Measurements from ENCODE around the gene DEAF1. TPM values are rescaled to one million over a fixed set of nuclear protein-coding genes. Genes with fewer than 3 reads are reported as not detected.

Gene DEAF1
- total RNA-seq, 6 donors from 2014 or later: 23.9 to 87.3 (median 35.6) TPM

- WGBS, 2 donors: 45 to 50% methylated on average over 37 to 48 of the region's 55 CpGs
- DNase-seq: peak in 1 of 2 donors; percentile 85
- H3K4me3 ChIP-seq: peak overlapping the region in 3 of 4 donors; percentile 28 to 35 (median 33)
Observed at GRCh38 chr11:637593-638521, 57.2 kb downstream of the DEAF1 start.

DNA sequence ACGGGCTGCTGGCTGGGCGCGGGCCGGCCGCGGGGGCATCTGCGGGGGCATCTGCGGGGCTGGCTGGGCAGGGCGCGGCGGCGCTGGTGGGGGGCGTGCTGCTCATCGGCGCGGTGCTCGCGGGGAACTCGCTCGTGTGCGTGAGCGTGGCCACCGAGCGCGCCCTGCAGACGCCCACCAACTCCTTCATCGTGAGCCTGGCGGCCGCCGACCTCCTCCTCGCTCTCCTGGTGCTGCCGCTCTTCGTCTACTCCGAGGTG is 57.8 kb downstream of the DEAF1 start:
- DNase-seq (no peak), ATAC-seq (ENCODE audit: low FRiP score in 2 of 2) (no peak)
- Histone ChIP-seq H3K27ac (no peak overlapping the region), H3K27me3 (peaks cover 0 to 42% (median 21%) of the 10 kb centered on the region in 4 donors), H3K4me1 (peaks cover 17 to 42% (median 27%) of the 10 kb centered on the region in 4 donors), H3K36me3 (peaks cover 0 to 7% (median 0%) of the 10 kb centered on the region in 4 donors), H3K9me3 (no peaks in the 10 kb centered on the region), H3K4me3 (peak overlapping the region in 3 of 4 donors; percentile 28 to 35 (median 33))
- no CpG with 5 or more reads among the region's 34 CpGs for WGBS, 2 donors
- TF ChIP-seq POLR2AphosphoS5 (IDR thresholded peaks at IDR 0.05) (no peak), EP300 (IDR thresholded peaks at IDR 0.05) (no peak), POLR2A (IDR thresholded peaks at IDR 0.05) (no peak), CTCF (IDR thresholded peaks at IDR 0.05) (no peak)

More at GRCh38 chr11:637593-638521, 57.2 kb downstream of the DEAF1 start:
- H3K36me3 ChIP-seq: peaks cover 0 to 8% (median 0%) of the 10 kb centered on the region in 4 donors
- no peak overlapping the region for H3K27ac ChIP-seq
- H3K9me3 ChIP-seq: no peaks in the 10 kb centered on the region
- peaks cover 0 to 42% (median 21%) of the 10 kb centered on the region in 4 donors for H3K27me3 ChIP-seq
- peaks cover 17 to 42% (median 27%) of the 10 kb centered on the region in 4 donors for H3K4me1 ChIP-seq
- TF ChIP-seq POLR2AphosphoS5 (IDR thresholded peaks at IDR 0.05) (no peak), POLR2A (IDR thresholded peaks at IDR 0.05) (no peak), CTCF (IDR thresholded peaks at IDR 0.05) (no peak), EP300 (IDR thresholded peaks at IDR 0.05) (no peak)
- ATAC-seq (ENCODE audit: low FRiP score in 2 of 2): no peak

GRCh38 chr11:636511-637332 is 58.3 kb downstream of the DEAF1 start, which contains the start of gene DRD4:
DRD4 (plus strand) TSS chr11:637269; CDS start chr11:637305, 36 bp downstream.
- H3K9me3 ChIP-seq: no peaks in the 10 kb centered on the region
- H3K36me3 ChIP-seq: peaks cover 0 to 2% (median 0%) of the 10 kb centered on the region in 4 donors
- H3K27ac ChIP-seq: no peak within 1 kb of the TSS
- H3K27me3 ChIP-seq: peaks cover 0 to 42% (median 21%) of the 10 kb centered on the region in 4 donors
- WGBS, 2 donors: 20 to 28% methylated on average over 37 to 64 of the region's 100 CpGs
- H3K4me3 ChIP-seq: peak within 1 kb of the TSS in 3 of 4 donors; percentile 28 to 35 (median 33)
- ATAC-seq (ENCODE audit: low FRiP score in 2 of 2) (peak in 1 of 2 donors; percentile 72), DNase-seq (peak in 1 of 2 donors; percentile 89)
- H3K4me1 ChIP-seq: peaks cover 17 to 42% (median 27%) of the 10 kb centered on the region in 4 donors
- TF ChIP-seq POLR2AphosphoS5 (IDR thresholded peaks at IDR 0.05): no peak
- TF ChIP-seq POLR2A (IDR thresholded peaks at IDR 0.05): no peak
- no peak for TF ChIP-seq EP300 (IDR thresholded peaks at IDR 0.05)
- no peak for TF ChIP-seq CTCF (IDR thresholded peaks at IDR 0.05)

GRCh38 chr11:635945-636510 is 59.0 kb downstream of the DEAF1 start:
- Histone ChIP-seq H3K9me3 (no peaks in the 10 kb centered on the region), H3K36me3 (no peaks in the 10 kb centered on the region), H3K4me1 (peaks cover 17 to 42% (median 27%) of the 10 kb centered on the region in 4 donors), H3K4me3 (no peak overlapping the region), H3K27me3 (peaks cover 0 to 42% (median 21%) of the 10 kb centered on the region in 4 donors), H3K27ac (no peak overlapping the region)
- WGBS, 2 donors: 76 to 79% methylated on average over 13 to 22 of the region's 22 CpGs
- DNase-seq: no peak
- no peak for ATAC-seq (ENCODE audit: low FRiP score in 2 of 2)
- TF ChIP-seq CTCF (IDR thresholded peaks at IDR 0.05): no peak
- TF ChIP-seq POLR2AphosphoS5 (IDR thresholded peaks at IDR 0.05): no peak
- TF ChIP-seq EP300 (IDR thresholded peaks at IDR 0.05): no peak
- no peak for TF ChIP-seq POLR2A (IDR thresholded peaks at IDR 0.05)
